Liver (tissue), 3 donors: Measurements from ENCODE around the gene HAGH.

Source experiments
- FOXA1 ChIP-seq: IDR thresholded peaks from 2 replicates; pipeline ENCODE4 v1.6.1; 2016; ENCODE audit warnings: antibody characterized with exemption
- SP1 ChIP-seq: IDR thresholded peaks from 2 replicates; pipeline ENCODE4 v1.6.1; 2018; ENCODE audit warnings: antibody characterized with exemption, mild to moderate bottlenecking
- TF ChIP-seq, protein P1 (sequence below): fragments of 150-350 bp; IDR thresholded peaks from 2 replicates; pipeline ENCODE4 v1.5.1; 2017; ENCODE audit warnings: improper control_type of control experiment, low read depth, low read length; ENCODE audit not compliant: missing input control
- TF ChIP-seq, protein P2 (sequence below): IDR thresholded peaks from 2 replicates; pipeline ENCODE4 v1.6.1; 2016; ENCODE audit warnings: antibody characterized with exemption, mild to moderate bottlenecking
- donor health status: healthy.
- donor health status: healthy.

GRCh38 chr16:1793578-1794220, 32.9 kb downstream of the HAGH start, which contains the start of gene IGFALS:
- TF ChIP-seq FOXA1 (no peak), SP1 (peak; percentile 11)
- TF ChIP-seq, protein P1, sequence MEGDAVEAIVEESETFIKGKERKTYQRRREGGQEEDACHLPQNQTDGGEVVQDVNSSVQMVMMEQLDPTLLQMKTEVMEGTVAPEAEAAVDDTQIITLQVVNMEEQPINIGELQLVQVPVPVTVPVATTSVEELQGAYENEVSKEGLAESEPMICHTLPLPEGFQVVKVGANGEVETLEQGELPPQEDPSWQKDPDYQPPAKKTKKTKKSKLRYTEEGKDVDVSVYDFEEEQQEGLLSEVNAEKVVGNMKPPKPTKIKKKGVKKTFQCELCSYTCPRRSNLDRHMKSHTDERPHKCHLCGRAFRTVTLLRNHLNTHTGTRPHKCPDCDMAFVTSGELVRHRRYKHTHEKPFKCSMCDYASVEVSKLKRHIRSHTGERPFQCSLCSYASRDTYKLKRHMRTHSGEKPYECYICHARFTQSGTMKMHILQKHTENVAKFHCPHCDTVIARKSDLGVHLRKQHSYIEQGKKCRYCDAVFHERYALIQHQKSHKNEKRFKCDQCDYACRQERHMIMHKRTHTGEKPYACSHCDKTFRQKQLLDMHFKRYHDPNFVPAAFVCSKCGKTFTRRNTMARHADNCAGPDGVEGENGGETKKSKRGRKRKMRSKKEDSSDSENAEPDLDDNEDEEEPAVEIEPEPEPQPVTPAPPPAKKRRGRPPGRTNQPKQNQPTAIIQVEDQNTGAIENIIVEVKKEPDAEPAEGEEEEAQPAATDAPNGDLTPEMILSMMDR, result no peak
- TF ChIP-seq, protein P2, sequence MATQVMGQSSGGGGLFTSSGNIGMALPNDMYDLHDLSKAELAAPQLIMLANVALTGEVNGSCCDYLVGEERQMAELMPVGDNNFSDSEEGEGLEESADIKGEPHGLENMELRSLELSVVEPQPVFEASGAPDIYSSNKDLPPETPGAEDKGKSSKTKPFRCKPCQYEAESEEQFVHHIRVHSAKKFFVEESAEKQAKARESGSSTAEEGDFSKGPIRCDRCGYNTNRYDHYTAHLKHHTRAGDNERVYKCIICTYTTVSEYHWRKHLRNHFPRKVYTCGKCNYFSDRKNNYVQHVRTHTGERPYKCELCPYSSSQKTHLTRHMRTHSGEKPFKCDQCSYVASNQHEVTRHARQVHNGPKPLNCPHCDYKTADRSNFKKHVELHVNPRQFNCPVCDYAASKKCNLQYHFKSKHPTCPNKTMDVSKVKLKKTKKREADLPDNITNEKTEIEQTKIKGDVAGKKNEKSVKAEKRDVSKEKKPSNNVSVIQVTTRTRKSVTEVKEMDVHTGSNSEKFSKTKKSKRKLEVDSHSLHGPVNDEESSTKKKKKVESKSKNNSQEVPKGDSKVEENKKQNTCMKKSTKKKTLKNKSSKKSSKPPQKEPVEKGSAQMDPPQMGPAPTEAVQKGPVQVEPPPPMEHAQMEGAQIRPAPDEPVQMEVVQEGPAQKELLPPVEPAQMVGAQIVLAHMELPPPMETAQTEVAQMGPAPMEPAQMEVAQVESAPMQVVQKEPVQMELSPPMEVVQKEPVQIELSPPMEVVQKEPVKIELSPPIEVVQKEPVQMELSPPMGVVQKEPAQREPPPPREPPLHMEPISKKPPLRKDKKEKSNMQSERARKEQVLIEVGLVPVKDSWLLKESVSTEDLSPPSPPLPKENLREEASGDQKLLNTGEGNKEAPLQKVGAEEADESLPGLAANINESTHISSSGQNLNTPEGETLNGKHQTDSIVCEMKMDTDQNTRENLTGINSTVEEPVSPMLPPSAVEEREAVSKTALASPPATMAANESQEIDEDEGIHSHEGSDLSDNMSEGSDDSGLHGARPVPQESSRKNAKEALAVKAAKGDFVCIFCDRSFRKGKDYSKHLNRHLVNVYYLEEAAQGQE, result no peak
